Motor neuron (in vitro differentiated cells): Measurements from ENCODE around the gene TFAP2C. TPM values are rescaled to one million over a fixed set of nuclear protein-coding genes. Genes with fewer than 3 reads are reported as not detected.
A peak's percentile ranks its signal among the peaks of the same experiment; 100 is the strongest.

Experiments used
- ATAC-seq, 8 experiments: fragments of 200-7000 bp; cut with Tn5 transposase; replicated peaks in 6 of 8; 2 replicates each; pipeline ENCODE4 v1.8.0; 2021; ENCODE audit warnings: mild to moderate bottlenecking in 8 of 8, moderate library complexity in 8 of 8
- H3K27ac ChIP-seq, 2 donors: fragments of 250-450 bp; sonication (Bioruptor Pico); 2 replicates each; pipeline ENCODE4 v1.9.0; 2021; ENCODE audit warnings: antibody characterized with exemption in 2 of 2, mild to moderate bottlenecking in 2 of 2, moderate library complexity in 1 of 2
- H3K4me1 ChIP-seq, 2 donors: fragments of 250-450 bp; sonication (Bioruptor Pico); replicated peaks in 1 of 2; 2 replicates each; pipeline ENCODE4 v1.6.1; 2021; ENCODE audit warnings: antibody characterized with exemption in 2 of 2, mild to moderate bottlenecking in 2 of 2, moderate library complexity in 1 of 2
- H3K4me3 ChIP-seq, 5 donors: fragments of 250-450 bp; sonication (Bioruptor Pico); 2 replicates each; pipeline ENCODE4 v1.9.0; 2021; ENCODE audit warnings: antibody characterized with exemption in 5 of 5, mild to moderate bottlenecking in 5 of 5, moderate library complexity in 4 of 5
- WGBS, 10 experiments: fragments of 450-650 bp; shearing (Covaris generic); methylation state at CpG; one replicate each; pipeline ENCODE4 v1.0.0; 2022; 5-methylcytosine and 5-hydroxymethylcytosine counted together
- in situ Hi-C, 9 experiments: fragments of 400-800 bp; cut with MboI; loops; one replicate each; pipeline ENCODE4 v1.15.0; 2021; ENCODE audit warnings: low sequenced_read_pairs in 9 of 9, low pct_unique_long_range_greater_than_20kb in 2 of 9; ENCODE audit not compliant: unreplicated experiment in 9 of 9
- total RNA-seq, 8 experiments: library from RNA; unstranded; fragments of 300-600 nt; gene quantifications; 2 replicates each; pipeline versions ENCODE4 v1.2.3 to v1.2.4, GENCODE V29; 2022

TFAP2C gene
- total RNA-seq, 8 experiments from 2014 or later, result 0.21 to 60.3 (median 23.2) TPM; not detected in 2

GRCh38 chr20:56676001-56676400 lies 46.9 kb downstream of the TFAP2C start:
- ATAC-seq, result no peak
- Histone ChIP-seq H3K4me3 (no peak overlapping the region), H3K27ac (no peak overlapping the region), H3K4me1 (no peaks in the 10 kb centered on the region)
- WGBS, 10 experiments, result 60 to 100% (median 87%) methylated on average over 1 to 11 of the region's 12 CpGs; no CpG with 5 or more reads in 3 of the 10 experiments
- in situ Hi-C loops, result no loop called here

- in situ Hi-C loops, result no loop called here
- H3K4me1 ChIP-seq, result no peaks in the 10 kb centered on the region
- no peak overlapping the region for H3K4me3 ChIP-seq
- WGBS, 10 experiments, result 17 to 80% (median 43%) methylated on average over 1 to 4 of the region's 10 CpGs; no CpG with 5 or more reads in 3 of the 10 experiments
- H3K27ac ChIP-seq, result no peak overlapping the region
- ATAC-seq, result peak in 1 of 8 experiments; percentile 1
These were observed 47.6 kb downstream of the TFAP2C start for GRCh38 chr20:56676679-56677078.

- WGBS, 10 experiments, result 65 to 96% (median 80%) methylated on average over 2 to 8 of the region's 11 CpGs; no CpG with 5 or more reads in 1 of the 10 experiments
- no peak overlapping the region for H3K27ac ChIP-seq
- no peaks in the 10 kb centered on the region for H3K4me1 ChIP-seq
- no peak for ATAC-seq
- in situ Hi-C loops, result no loop called here
- no peak overlapping the region for H3K4me3 ChIP-seq
These were observed 54.2 kb downstream of the TFAP2C start for GRCh38 chr20:56683077-56683865.

GRCh38 chr20:56685879-56686278 lies 56.8 kb downstream of the TFAP2C start:
- H3K27ac ChIP-seq, result no peak overlapping the region
- no peaks in the 10 kb centered on the region for H3K4me1 ChIP-seq
- no peak overlapping the region for H3K4me3 ChIP-seq
- in situ Hi-C loops, result no loop called here
- ATAC-seq, result no peak
- 60 to 100% (median 80%) methylated on average over 1 to 10 of the region's 16 CpGs; no CpG with 5 or more reads in 5 of the 10 experiments for WGBS, 10 experiments

DNA sequence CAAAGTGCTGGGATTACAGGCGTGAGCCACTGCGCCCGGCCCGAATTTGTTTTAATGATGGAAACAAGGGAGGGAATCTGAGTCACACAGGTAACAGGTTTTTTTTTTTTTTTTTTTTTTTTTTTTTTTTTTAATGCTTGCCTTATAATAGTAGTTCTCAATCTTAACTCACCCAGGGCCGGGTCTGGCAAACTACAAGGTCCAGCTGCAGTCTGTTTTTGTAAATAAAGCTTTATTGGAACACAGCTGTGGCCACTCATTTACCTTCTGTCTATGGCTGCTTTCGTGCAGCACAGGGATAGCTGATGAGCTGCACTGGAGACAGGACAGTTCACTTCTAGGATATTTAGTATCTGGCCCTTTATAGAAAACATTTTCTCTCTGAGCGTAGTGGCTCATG lies 58.0 kb downstream of the TFAP2C start:
- no peak for ATAC-seq
- Histone ChIP-seq H3K4me1 (no peaks in the 10 kb centered on the region), H3K27ac (no peak overlapping the region), H3K4me3 (no peak overlapping the region)
- in situ Hi-C loops, result no loop called here
- 73 to 100% (median 93%) methylated on average over 1 to 7 of the region's 7 CpGs; no CpG with 5 or more reads in 1 of the 10 experiments for WGBS, 10 experiments

DNA sequence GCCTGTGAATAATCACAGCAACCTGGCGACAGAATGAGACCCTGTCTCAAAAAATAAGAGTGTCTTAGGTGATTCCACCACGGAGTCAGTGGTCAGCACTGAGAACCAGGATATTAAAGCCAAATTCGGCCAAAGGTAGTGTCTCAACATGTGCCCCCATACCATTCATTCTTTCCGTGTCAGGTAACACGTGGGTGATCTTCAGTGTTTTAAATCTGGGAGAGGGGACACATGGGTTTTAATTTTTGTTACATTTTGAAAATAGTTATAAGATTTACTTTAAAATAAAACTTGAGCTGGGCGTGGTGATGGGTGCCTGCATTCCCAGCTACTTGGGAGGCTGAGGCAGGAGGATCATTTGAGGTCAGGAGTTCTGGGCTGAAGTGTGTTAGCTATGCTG lies 59.0 kb downstream of the TFAP2C start:
- 80 to 100% (median 100%) methylated on average over 1 to 3 of the region's 6 CpGs; no CpG with 5 or more reads in 2 of the 10 experiments for WGBS, 10 experiments
- in situ Hi-C loops, result no loop called here
- no peak for ATAC-seq
- no peaks in the 10 kb centered on the region for H3K4me1 ChIP-seq
- H3K27ac ChIP-seq, result no peak overlapping the region
- no peak overlapping the region for H3K4me3 ChIP-seq

Other genes with a start within 250 kb of the TFAP2C start
- 10 to 100 TPM in 3 of 8 experiments, 1 to 10 TPM in 5; 2.1 to 46.6 (median 6.3) TPM for gene AURKA, start 237.1 kb upstream of the TFAP2C start, total RNA-seq
- 10 to 100 TPM; 17.0 to 39.8 (median 24.1) TPM for gene CSTF1, start 236.7 kb upstream of the TFAP2C start, total RNA-seq
- 1 to 10 TPM in 1 of 8 experiments, under 1 TPM in 6, not detected in 1; 0.09 to 2.6 (median 0.17) TPM for gene CASS4, start 217.0 kb upstream of the TFAP2C start, total RNA-seq
- 10 to 100 TPM; 71.5 to 90.5 (median 74.8) TPM for gene RTF2, start 160.7 kb upstream of the TFAP2C start, total RNA-seq
- under 1 TPM in 4 of 8 experiments, not detected in 4; 0.11 to 0.66 (median 0.41) TPM for gene FAM209A, start 104.6 kb upstream of the TFAP2C start, total RNA-seq
- gene FAM209B, start 96.1 kb upstream of the TFAP2C start, total RNA-seq, result under 1 TPM in 2 of 8 experiments, not detected in 6; 0.46 to 0.71 TPM